DMS53 (cell line): ENCODE measurements around the gene COP1.

Experiments used
- DNase-seq: peaks from one replicate; lab custom pipeline; 2025; lab: John Stamatoyannopoulos, UW

Gene COP1

GRCh38 chr1:175963740-175964139 is 243.3 kb downstream of the COP1 start:
- DNase-seq: no peak

GRCh38 chr1:175960169-175960568 is 246.9 kb downstream of the COP1 start:
- no peak for DNase-seq

GRCh38 chr1:175951627-175952026 is 255.5 kb downstream of the COP1 start:
- DNase-seq: no peak

- no peak for DNase-seq
Observed at GRCh38 chr1:175947771-175948170, 259.3 kb downstream of the COP1 start.

- DNase-seq: no peak
Observed at GRCh38 chr1:175944591-175944990, 262.5 kb downstream of the COP1 start.

GRCh38 chr1:175941164-175941563 is 265.9 kb downstream of the COP1 start:
- no peak for DNase-seq

- DNase-seq: no peak
Observed at GRCh38 chr1:175936736-175937135, 270.4 kb downstream of the COP1 start.

GRCh38 chr1:175935566-175936115 is 271.4 kb downstream of the COP1 start:
- DNase-seq: no peak

GRCh38 chr1:175935166-175935565 is 271.9 kb downstream of the COP1 start:
- no peak for DNase-seq

- DNase-seq: no peak
Observed at GRCh38 chr1:175933801-175934200, 273.3 kb downstream of the COP1 start.

GRCh38 chr1:175927944-175928343 is 279.1 kb downstream of the COP1 start:
- no peak for DNase-seq

- DNase-seq: no peak
Observed at GRCh38 chr1:175922254-175922881, 284.7 kb downstream of the COP1 start.

GRCh38 chr1:175920381-175920780 is 286.7 kb downstream of the COP1 start:
- no peak for DNase-seq

GRCh38 chr1:175919001-175919400 is 288.1 kb downstream of the COP1 start:
- DNase-seq: no peak

- DNase-seq: no peak
Observed at GRCh38 chr1:175918364-175918801, 288.7 kb downstream of the COP1 start.

- DNase-seq: no peak
Observed at GRCh38 chr1:175914115-175914514, 293.0 kb downstream of the COP1 start.

- DNase-seq: peak; percentile 16
Observed at GRCh38 chr1:175911138-175911537, 295.9 kb downstream of the COP1 start.

- DNase-seq: no peak
Observed at GRCh38 chr1:175906370-175906769, 300.7 kb downstream of the COP1 start.

- no peak for DNase-seq
Observed at GRCh38 chr1:175904808-175905207, 302.3 kb downstream of the COP1 start.

GRCh38 chr1:175902281-175902680 is 304.8 kb downstream of the COP1 start:
- no peak for DNase-seq

GRCh38 chr1:175901076-175901836 is 305.8 kb downstream of the COP1 start:
- DNase-seq: no peak

- DNase-seq: no peak
Observed at GRCh38 chr1:175900171-175900570, 306.9 kb downstream of the COP1 start.

- no peak for DNase-seq
Observed at GRCh38 chr1:175895966-175896365, 311.1 kb downstream of the COP1 start.
